UCSD-AML1 (cell line): ENCODE data around the gene MEMO1.
"Not testable (repeated sequence)": the region's sequence is repeated elsewhere in the genome, so short reads cannot be mapped to it uniquely, and the experiment has no call there.

Source experiments
- DNase-seq: peaks from one replicate; lab custom pipeline; 2025; ENCODE audit not compliant: unreplicated experiment; lab: John Stamatoyannopoulos, UW

Gene MEMO1

GRCh38 chr2:31998731-31999383, 12.0 kb downstream of the MEMO1 start:
- no peak for DNase-seq

- no peak for DNase-seq
These were observed 13.2 kb downstream of the MEMO1 start for GRCh38 chr2:31997653-31998052.

- no peak for DNase-seq
These were observed 14.1 kb downstream of the MEMO1 start for GRCh38 chr2:31996571-31997150.

GRCh38 chr2:31992934-31993333, 17.9 kb downstream of the MEMO1 start:
- DNase-seq = no peak

GRCh38 chr2:31992025-31992579, 18.7 kb downstream of the MEMO1 start:
- no peak for DNase-seq

- DNase-seq = no peak
These were observed 20.9 kb downstream of the MEMO1 start for GRCh38 chr2:31989946-31990345.

- DNase-seq = no peak
These were observed 23.2 kb downstream of the MEMO1 start for GRCh38 chr2:31987454-31988220.

- no peak for DNase-seq
These were observed 23.9 kb downstream of the MEMO1 start for GRCh38 chr2:31986906-31987305.

GRCh38 chr2:31983762-31984467, 26.9 kb downstream of the MEMO1 start:
- DNase-seq = no peak

- DNase-seq = no peak
These were observed 30.0 kb downstream of the MEMO1 start for GRCh38 chr2:31980674-31981356.

GRCh38 chr2:31979956-31980355, 30.9 kb downstream of the MEMO1 start:
- no peak for DNase-seq

GRCh38 chr2:31979018-31979417, 31.8 kb downstream of the MEMO1 start:
- DNase-seq = no peak

- no peak for DNase-seq
These were observed 32.4 kb downstream of the MEMO1 start for GRCh38 chr2:31978436-31978835.

- DNase-seq = no peak
These were observed 37.1 kb downstream of the MEMO1 start for GRCh38 chr2:31973665-31974064.

- DNase-seq = no peak
These were observed 38.7 kb downstream of the MEMO1 start for GRCh38 chr2:31972059-31972458.

- no peak for DNase-seq
These were observed 41.6 kb downstream of the MEMO1 start for GRCh38 chr2:31969178-31969577.

- no peak for DNase-seq
These were observed 43.0 kb downstream of the MEMO1 start for GRCh38 chr2:31967790-31968189.

- not testable (repeated sequence) for DNase-seq
These were observed 44.4 kb downstream of the MEMO1 start for GRCh38 chr2:31966402-31966801.

- no peak for DNase-seq
These were observed 45.7 kb downstream of the MEMO1 start for GRCh38 chr2:31965094-31965493.

- no peak for DNase-seq
These were observed 47.9 kb downstream of the MEMO1 start for GRCh38 chr2:31962757-31963361.
